ENCODE data around the gene SLC18A3. TPM values are rescaled to one million over a fixed set of nuclear protein-coding genes. Genes with fewer than 3 reads are reported as not detected.

Gene SLC18A3
- not detected for total RNA-seq

GRCh38 chr10:49610114-49610457, at the start of gene SLC18A3:
SLC18A3 (plus strand) TSS chr10:49610310; CDS start chr10:49610741, 431 bp downstream.
- H3K36me3 ChIP-seq (ENCODE audit: control insufficient read depth in 3 of 3, insufficient read depth in 3 of 3, low read length in 3 of 3) = no peaks in the 10 kb centered on the region
- H3K9ac ChIP-seq (ENCODE audit: low read depth in 1 of 3, low read length in 3 of 3) = no peak within 1 kb of the TSS
- H3K27ac ChIP-seq (ENCODE audit: low read depth, low read length) = no peak within 1 kb of the TSS
- H3K27me3 ChIP-seq (ENCODE audit: control insufficient read depth in 3 of 3, insufficient read depth in 3 of 3, low read length in 3 of 3) = peaks cover 74 to 77% (median 74%) of the 10 kb centered on the region in 3 donors
- peaks cover 6 to 18% (median 10%) of the 10 kb centered on the region in 3 donors for H3K4me1 ChIP-seq (ENCODE audit: control insufficient read depth in 3 of 3, insufficient read depth in 3 of 3, low read length in 3 of 3)
- no peak within 1 kb of the TSS for H3K4me3 ChIP-seq (ENCODE audit: low read length in 3 of 3)
- H3K9me3 ChIP-seq (ENCODE audit: control insufficient read depth in 3 of 3, low read length in 3 of 3) = no peaks in the 10 kb centered on the region

GRCh38 chr10:49560526-49560925, 49.6 kb upstream of the SLC18A3 start:
- H3K4me1 ChIP-seq (ENCODE audit: control insufficient read depth in 3 of 3, insufficient read depth in 3 of 3, low read length in 3 of 3) = no peaks in the 10 kb centered on the region
- H3K27me3 ChIP-seq (ENCODE audit: control insufficient read depth in 3 of 3, insufficient read depth in 3 of 3, low read length in 3 of 3) = peaks cover 0 to 4% (median 3%) of the 10 kb centered on the region in 3 donors
- H3K4me3 ChIP-seq (ENCODE audit: low read length in 3 of 3) = no peak overlapping the region
- no peaks in the 10 kb centered on the region for H3K9me3 ChIP-seq (ENCODE audit: control insufficient read depth in 3 of 3, low read length in 3 of 3)
- no peak overlapping the region for H3K27ac ChIP-seq (ENCODE audit: low read depth, low read length)
- H3K36me3 ChIP-seq (ENCODE audit: control insufficient read depth in 3 of 3, insufficient read depth in 3 of 3, low read length in 3 of 3) = no peaks in the 10 kb centered on the region
- no peak overlapping the region for H3K9ac ChIP-seq (ENCODE audit: low read depth in 1 of 3, low read length in 3 of 3)

DNA sequence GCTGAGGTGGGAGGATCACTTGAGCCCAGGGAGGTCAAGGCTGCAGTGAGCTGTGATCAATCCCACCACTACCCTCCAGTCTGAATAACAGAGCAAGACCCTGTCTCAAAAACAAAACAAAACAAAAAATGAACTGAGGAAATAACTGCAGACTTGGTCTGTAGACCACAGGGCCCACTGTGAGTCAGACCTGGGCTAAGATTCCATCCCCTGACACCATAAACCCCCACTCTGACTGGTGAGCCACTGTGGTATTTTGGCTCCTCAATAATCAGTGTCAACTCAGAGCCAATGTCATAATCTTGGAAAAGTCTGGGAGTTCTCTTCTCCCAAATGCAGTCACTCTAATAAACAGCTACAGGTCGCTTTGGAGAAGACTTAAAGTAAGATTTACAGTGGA, 47.2 kb upstream of the SLC18A3 start:
- Histone ChIP-seq H3K36me3 (ENCODE audit: control insufficient read depth in 3 of 3, insufficient read depth in 3 of 3, low read length in 3 of 3) (no peaks in the 10 kb centered on the region), H3K9me3 (ENCODE audit: control insufficient read depth in 3 of 3, low read length in 3 of 3) (no peaks in the 10 kb centered on the region), H3K27ac (ENCODE audit: low read depth, low read length) (no peak overlapping the region), H3K9ac (ENCODE audit: low read depth in 1 of 3, low read length in 3 of 3) (no peak overlapping the region), H3K27me3 (ENCODE audit: control insufficient read depth in 3 of 3, insufficient read depth in 3 of 3, low read length in 3 of 3) (peaks cover 0 to 4% (median 3%) of the 10 kb centered on the region in 3 donors), H3K4me3 (ENCODE audit: low read length in 3 of 3) (no peak overlapping the region), H3K4me1 (ENCODE audit: control insufficient read depth in 3 of 3, insufficient read depth in 3 of 3, low read length in 3 of 3) (no peaks in the 10 kb centered on the region)

DNA sequence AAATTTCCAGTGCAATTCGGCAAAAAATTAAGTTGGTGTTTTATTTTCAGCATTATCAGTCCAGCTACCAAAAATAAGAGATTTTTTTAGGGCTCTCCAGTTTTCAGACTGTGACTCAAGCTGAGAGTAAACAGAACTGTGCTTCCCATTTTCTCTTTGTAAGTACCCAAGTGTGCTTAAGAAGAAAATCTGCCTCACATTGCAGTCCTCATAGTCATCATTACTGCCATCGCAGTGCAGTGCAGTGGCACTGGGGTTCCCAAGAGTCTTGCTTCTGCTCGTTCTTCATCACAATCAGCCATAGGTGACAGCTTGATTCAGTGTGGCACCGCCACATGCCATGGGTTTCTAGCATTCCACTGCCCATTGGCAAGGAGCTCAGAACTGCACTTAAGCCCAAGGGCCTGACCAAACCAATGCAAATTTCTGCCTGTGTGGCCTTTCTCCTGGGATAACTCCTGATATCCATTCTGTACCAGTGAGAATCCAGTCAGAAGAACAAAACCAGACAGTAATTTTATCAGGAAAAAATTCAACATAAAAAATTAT, 45.6 kb upstream of the SLC18A3 start:
- H3K27me3 ChIP-seq (ENCODE audit: control insufficient read depth in 3 of 3, insufficient read depth in 3 of 3, low read length in 3 of 3) = peaks cover 0 to 4% (median 3%) of the 10 kb centered on the region in 3 donors
- H3K36me3 ChIP-seq (ENCODE audit: control insufficient read depth in 3 of 3, insufficient read depth in 3 of 3, low read length in 3 of 3) = no peaks in the 10 kb centered on the region
- H3K4me3 ChIP-seq (ENCODE audit: low read length in 3 of 3) = no peak overlapping the region
- H3K27ac ChIP-seq (ENCODE audit: low read depth, low read length) = no peak overlapping the region
- H3K9me3 ChIP-seq (ENCODE audit: control insufficient read depth in 3 of 3, low read length in 3 of 3) = no peaks in the 10 kb centered on the region
- no peak overlapping the region for H3K9ac ChIP-seq (ENCODE audit: low read depth in 1 of 3, low read length in 3 of 3)
- H3K4me1 ChIP-seq (ENCODE audit: control insufficient read depth in 3 of 3, insufficient read depth in 3 of 3, low read length in 3 of 3) = no peaks in the 10 kb centered on the region

DNA sequence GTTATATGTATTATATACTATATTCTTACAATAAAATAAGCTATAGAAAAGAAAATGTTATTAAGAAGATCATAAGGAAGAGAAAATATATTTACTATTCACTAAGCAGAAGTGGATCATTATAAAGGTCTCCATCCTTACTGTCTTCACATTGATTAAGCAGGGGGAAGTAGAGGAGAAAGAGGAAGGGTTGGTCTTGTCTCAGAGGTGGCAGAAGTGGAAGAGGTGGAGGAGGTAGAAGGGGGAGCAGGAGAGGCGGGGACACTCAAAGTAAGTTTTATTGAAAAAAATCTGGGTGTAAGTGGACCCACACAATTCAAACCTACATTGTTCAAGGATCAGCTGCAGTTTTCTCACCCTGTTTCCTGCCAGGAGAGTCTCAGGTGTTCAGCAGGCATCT, 42.3 kb upstream of the SLC18A3 start:
- Histone ChIP-seq H3K27ac (ENCODE audit: low read depth, low read length) (no peak overlapping the region), H3K4me3 (ENCODE audit: low read length in 3 of 3) (no peak overlapping the region), H3K4me1 (ENCODE audit: control insufficient read depth in 3 of 3, insufficient read depth in 3 of 3, low read length in 3 of 3) (no peaks in the 10 kb centered on the region), H3K9me3 (ENCODE audit: control insufficient read depth in 3 of 3, low read length in 3 of 3) (peaks cover 0 to 2% (median 0%) of the 10 kb centered on the region in 3 donors), H3K36me3 (ENCODE audit: control insufficient read depth in 3 of 3, insufficient read depth in 3 of 3, low read length in 3 of 3) (no peaks in the 10 kb centered on the region), H3K27me3 (ENCODE audit: control insufficient read depth in 3 of 3, insufficient read depth in 3 of 3, low read length in 3 of 3) (peaks cover 0 to 7% (median 3%) of the 10 kb centered on the region in 3 donors), H3K9ac (ENCODE audit: low read depth in 1 of 3, low read length in 3 of 3) (no peak overlapping the region)

DNA sequence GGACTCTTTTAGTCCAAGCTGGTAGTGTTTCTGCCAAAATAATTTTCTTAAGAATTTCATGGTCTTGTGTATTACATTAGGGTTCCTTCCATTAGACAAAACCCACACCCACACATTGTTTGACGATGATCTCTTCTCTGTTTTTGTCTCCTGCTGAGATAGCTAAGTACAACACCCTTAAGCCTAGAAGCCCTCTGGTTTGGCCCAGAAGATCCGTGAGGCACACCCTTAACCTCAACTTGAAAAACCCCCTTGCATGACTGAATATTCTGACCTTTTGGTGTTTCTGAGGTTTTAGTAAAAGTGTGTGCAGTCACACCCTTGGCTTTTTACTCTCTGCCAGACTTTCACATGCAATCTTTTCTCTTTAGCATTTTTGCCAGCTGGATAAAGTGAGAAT, 41.9 kb upstream of the SLC18A3 start:
- H3K4me3 ChIP-seq (ENCODE audit: low read length in 3 of 3) = no peak overlapping the region
- peaks cover 0 to 5% (median 3%) of the 10 kb centered on the region in 3 donors for H3K27me3 ChIP-seq (ENCODE audit: control insufficient read depth in 3 of 3, insufficient read depth in 3 of 3, low read length in 3 of 3)
- H3K36me3 ChIP-seq (ENCODE audit: control insufficient read depth in 3 of 3, insufficient read depth in 3 of 3, low read length in 3 of 3) = no peaks in the 10 kb centered on the region
- peaks cover 0 to 2% (median 0%) of the 10 kb centered on the region in 3 donors for H3K9me3 ChIP-seq (ENCODE audit: control insufficient read depth in 3 of 3, low read length in 3 of 3)
- H3K4me1 ChIP-seq (ENCODE audit: control insufficient read depth in 3 of 3, insufficient read depth in 3 of 3, low read length in 3 of 3) = no peaks in the 10 kb centered on the region
- H3K27ac ChIP-seq (ENCODE audit: low read depth, low read length) = no peak overlapping the region
- H3K9ac ChIP-seq (ENCODE audit: low read depth in 1 of 3, low read length in 3 of 3) = no peak overlapping the region

DNA sequence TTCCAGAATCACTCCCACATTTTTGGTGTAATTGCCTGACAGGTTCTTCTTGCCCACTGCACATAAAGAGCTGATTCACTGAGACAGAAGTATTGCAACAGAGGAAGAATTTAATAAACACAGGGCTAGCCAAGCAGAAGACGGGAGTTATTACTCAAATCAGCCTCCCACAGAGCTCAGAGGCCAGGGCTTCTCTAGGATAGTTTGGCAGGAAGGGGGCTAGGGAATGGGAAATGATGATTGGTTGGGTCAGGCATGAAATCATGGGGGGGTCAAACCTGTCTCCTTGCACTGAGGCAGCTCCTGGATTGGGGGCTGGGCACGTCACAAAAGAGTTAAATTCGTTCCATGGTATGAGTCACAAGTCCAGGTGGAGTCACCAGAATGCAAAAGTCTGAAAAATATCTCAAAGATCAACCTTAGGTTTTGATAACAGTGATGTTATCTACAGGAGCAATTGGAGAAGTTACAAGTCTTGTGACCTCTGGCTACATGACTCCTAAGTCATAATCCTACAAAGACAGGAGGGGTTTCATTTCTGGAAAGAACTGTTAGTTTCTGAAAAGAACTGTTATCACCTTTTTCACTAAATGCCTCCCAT, 41.0 kb upstream of the SLC18A3 start:
- Histone ChIP-seq H3K27me3 (ENCODE audit: control insufficient read depth in 3 of 3, insufficient read depth in 3 of 3, low read length in 3 of 3) (peaks cover 0 to 4% (median 3%) of the 10 kb centered on the region in 3 donors), H3K9ac (ENCODE audit: low read depth in 1 of 3, low read length in 3 of 3) (no peak overlapping the region), H3K27ac (ENCODE audit: low read depth, low read length) (no peak overlapping the region), H3K4me1 (ENCODE audit: control insufficient read depth in 3 of 3, insufficient read depth in 3 of 3, low read length in 3 of 3) (no peaks in the 10 kb centered on the region), H3K36me3 (ENCODE audit: control insufficient read depth in 3 of 3, insufficient read depth in 3 of 3, low read length in 3 of 3) (no peaks in the 10 kb centered on the region), H3K4me3 (ENCODE audit: low read length in 3 of 3) (no peak overlapping the region), H3K9me3 (ENCODE audit: control insufficient read depth in 3 of 3, low read length in 3 of 3) (peaks cover 0 to 2% (median 0%) of the 10 kb centered on the region in 3 donors)

DNA sequence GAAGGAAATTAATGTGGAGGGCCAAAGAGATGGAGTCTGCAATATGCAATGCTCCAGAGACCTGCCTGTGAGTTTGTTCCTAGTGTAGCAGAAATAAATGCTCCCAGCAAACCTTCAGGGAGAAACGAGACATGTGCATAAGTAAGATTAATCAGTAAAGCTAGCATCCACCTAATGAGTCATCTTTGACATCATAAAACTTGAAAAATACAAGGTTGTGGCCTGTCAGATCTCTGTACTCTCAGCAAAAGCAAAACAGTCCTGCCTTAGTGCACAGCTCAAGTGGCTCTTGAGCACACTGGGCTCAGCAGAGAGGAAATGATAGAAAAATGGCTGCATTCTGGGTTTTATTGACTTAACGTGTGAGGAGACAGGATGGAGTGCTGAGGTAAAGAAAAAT, 38.7 kb upstream of the SLC18A3 start:
- Histone ChIP-seq H3K9me3 (ENCODE audit: control insufficient read depth in 3 of 3, low read length in 3 of 3) (peaks cover 0 to 2% (median 0%) of the 10 kb centered on the region in 3 donors), H3K27me3 (ENCODE audit: control insufficient read depth in 3 of 3, insufficient read depth in 3 of 3, low read length in 3 of 3) (peaks cover 0 to 4% (median 3%) of the 10 kb centered on the region in 3 donors), H3K9ac (ENCODE audit: low read depth in 1 of 3, low read length in 3 of 3) (no peak overlapping the region), H3K4me3 (ENCODE audit: low read length in 3 of 3) (no peak overlapping the region), H3K36me3 (ENCODE audit: control insufficient read depth in 3 of 3, insufficient read depth in 3 of 3, low read length in 3 of 3) (no peaks in the 10 kb centered on the region), H3K4me1 (ENCODE audit: control insufficient read depth in 3 of 3, insufficient read depth in 3 of 3, low read length in 3 of 3) (no peaks in the 10 kb centered on the region), H3K27ac (ENCODE audit: low read depth, low read length) (no peak overlapping the region)

DNA sequence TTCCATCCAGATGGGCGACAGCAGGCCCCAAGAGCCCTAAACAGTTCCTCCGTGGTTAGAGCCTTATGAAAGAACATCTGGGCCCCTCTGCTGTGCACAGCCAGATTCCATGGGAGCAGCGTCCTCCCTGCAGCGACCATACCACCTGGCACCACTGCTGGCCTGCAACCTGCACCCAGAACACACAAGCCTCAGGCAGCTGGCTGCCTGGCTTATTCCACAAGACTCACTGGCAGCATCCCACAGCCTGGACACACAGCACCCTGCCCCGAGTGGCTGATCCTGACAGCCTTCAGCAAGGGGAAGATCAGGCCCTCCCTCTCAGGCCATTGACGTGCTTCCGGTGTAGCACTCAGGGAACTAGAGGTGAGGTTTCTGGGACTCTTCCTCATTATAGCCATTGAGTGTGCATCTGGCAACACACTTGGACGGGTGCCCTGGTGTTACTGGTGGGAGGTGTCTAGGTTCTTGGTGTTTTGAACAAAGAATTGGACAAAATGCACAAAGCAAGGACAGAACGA, 37.5 kb upstream of the SLC18A3 start:
- H3K36me3 ChIP-seq (ENCODE audit: control insufficient read depth in 3 of 3, insufficient read depth in 3 of 3, low read length in 3 of 3) = no peaks in the 10 kb centered on the region
- peaks cover 0 to 4% (median 3%) of the 10 kb centered on the region in 3 donors for H3K27me3 ChIP-seq (ENCODE audit: control insufficient read depth in 3 of 3, insufficient read depth in 3 of 3, low read length in 3 of 3)
- no peaks in the 10 kb centered on the region for H3K4me1 ChIP-seq (ENCODE audit: control insufficient read depth in 3 of 3, insufficient read depth in 3 of 3, low read length in 3 of 3)
- no peak overlapping the region for H3K9ac ChIP-seq (ENCODE audit: low read depth in 1 of 3, low read length in 3 of 3)
- H3K4me3 ChIP-seq (ENCODE audit: low read length in 3 of 3) = peak overlapping the region in 1 of 3 donors; percentile 2
- no peak overlapping the region for H3K27ac ChIP-seq (ENCODE audit: low read depth, low read length)
- peaks cover 0 to 2% (median 0%) of the 10 kb centered on the region in 3 donors for H3K9me3 ChIP-seq (ENCODE audit: control insufficient read depth in 3 of 3, low read length in 3 of 3)

GRCh38 chr10:49575489-49576072, 34.5 kb upstream of the SLC18A3 start:
- Histone ChIP-seq H3K9ac (ENCODE audit: low read depth in 1 of 3, low read length in 3 of 3) (no peak overlapping the region), H3K27ac (ENCODE audit: low read depth, low read length) (no peak overlapping the region), H3K27me3 (ENCODE audit: control insufficient read depth in 3 of 3, insufficient read depth in 3 of 3, low read length in 3 of 3) (peaks cover 0 to 4% (median 0%) of the 10 kb centered on the region in 3 donors), H3K4me1 (ENCODE audit: control insufficient read depth in 3 of 3, insufficient read depth in 3 of 3, low read length in 3 of 3) (no peaks in the 10 kb centered on the region), H3K36me3 (ENCODE audit: control insufficient read depth in 3 of 3, insufficient read depth in 3 of 3, low read length in 3 of 3) (no peaks in the 10 kb centered on the region), H3K9me3 (ENCODE audit: control insufficient read depth in 3 of 3, low read length in 3 of 3) (no peaks in the 10 kb centered on the region), H3K4me3 (ENCODE audit: low read length in 3 of 3) (no peak overlapping the region)
